ENCODE measurements around the gene BACH2.

The BACH2 gene

GRCh38 chr6:89966228-89966544, 330.5 kb downstream of the BACH2 start:
- Mint-ChIP-seq H3K4me1 (peaks cover 45% of the 10 kb centered on the region), H3K4me3 (no peak overlapping the region), H3K27me3 (no peaks in the 10 kb centered on the region), H3K9me3 (no peaks in the 10 kb centered on the region), H3K27ac (peak overlapping the region; percentile 50), H3K36me3 (peaks cover 42% of the 10 kb centered on the region)
- no peak for ATAC-seq

DNA sequence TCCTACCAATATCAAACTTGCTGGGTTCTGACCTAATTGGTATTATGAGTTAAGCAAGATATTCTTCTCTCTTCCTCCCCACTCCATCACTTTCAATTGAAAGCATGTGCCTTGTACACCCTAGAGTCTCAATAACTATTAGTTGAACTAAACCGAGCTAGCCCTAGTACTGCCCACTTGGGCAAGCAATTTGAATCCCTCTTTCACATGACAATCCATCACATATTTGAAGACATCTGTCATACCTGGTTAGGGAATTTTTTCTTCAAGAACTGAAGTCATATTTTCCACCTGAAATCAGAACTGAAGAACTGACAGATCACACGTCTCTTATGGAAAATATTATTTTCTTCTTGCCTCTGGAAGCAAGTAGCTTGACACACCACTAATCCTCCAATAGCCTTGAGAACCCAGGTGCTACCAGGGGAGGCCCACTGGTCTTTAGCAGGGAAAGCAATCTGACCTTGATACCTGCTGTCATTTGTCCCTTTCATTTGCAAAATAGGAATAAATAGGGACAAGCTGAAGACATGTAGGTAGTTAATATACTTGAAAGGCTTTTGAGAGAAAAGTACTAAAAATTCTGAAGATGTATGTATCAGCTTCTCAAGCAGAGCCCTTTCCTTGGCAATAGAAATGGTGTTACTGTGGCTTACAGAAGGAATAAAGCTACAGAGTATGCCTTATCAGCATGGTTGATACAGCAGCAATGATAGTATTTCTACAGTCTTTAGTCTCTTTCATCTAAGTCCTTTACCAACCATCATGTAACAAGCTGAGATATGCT, 331.0 kb downstream of the BACH2 start:
- no peak overlapping the region for H3K4me3 Mint-ChIP-seq
- peaks cover 45% of the 10 kb centered on the region for H3K4me1 Mint-ChIP-seq
- no peak for ATAC-seq
- H3K9me3 Mint-ChIP-seq, result no peaks in the 10 kb centered on the region
- peak overlapping the region; percentile 50 for H3K27ac Mint-ChIP-seq
- no peaks in the 10 kb centered on the region for H3K27me3 Mint-ChIP-seq
- peaks cover 44% of the 10 kb centered on the region for H3K36me3 Mint-ChIP-seq

GRCh38 chr6:89963391-89963790, 333.3 kb downstream of the BACH2 start:
- H3K4me3 Mint-ChIP-seq, result no peak overlapping the region
- no peak overlapping the region for H3K27ac Mint-ChIP-seq
- ATAC-seq, result no peak
- H3K27me3 Mint-ChIP-seq, result no peaks in the 10 kb centered on the region
- H3K9me3 Mint-ChIP-seq, result no peaks in the 10 kb centered on the region
- H3K36me3 Mint-ChIP-seq, result peaks cover 56% of the 10 kb centered on the region
- peaks cover 58% of the 10 kb centered on the region for H3K4me1 Mint-ChIP-seq

DNA sequence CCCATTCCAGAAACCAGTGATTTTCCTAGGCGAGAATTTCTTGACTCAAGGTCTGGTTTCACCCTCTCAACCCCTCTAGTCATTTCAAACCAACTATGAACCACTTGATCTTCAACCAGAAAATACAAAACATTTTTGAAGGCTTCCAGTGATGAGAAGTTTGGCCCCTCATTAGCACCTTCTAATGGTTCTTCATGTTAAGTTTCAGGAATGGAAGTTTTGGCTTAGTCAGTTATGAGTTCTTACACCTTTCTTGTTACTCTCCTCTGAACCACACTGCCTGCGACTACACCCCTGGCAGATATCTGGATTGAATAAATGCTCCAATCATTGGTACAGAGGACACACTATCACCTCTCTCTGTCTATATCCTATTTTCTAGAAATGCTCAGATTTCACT, 335.2 kb downstream of the BACH2 start:
- Mint-ChIP-seq H3K4me3 (no peak overlapping the region), H3K27me3 (no peaks in the 10 kb centered on the region), H3K4me1 (peaks cover 46% of the 10 kb centered on the region), H3K9me3 (no peaks in the 10 kb centered on the region), H3K27ac (peak overlapping the region; percentile 63), H3K36me3 (peaks cover 58% of the 10 kb centered on the region)
- ATAC-seq, result no peak

DNA sequence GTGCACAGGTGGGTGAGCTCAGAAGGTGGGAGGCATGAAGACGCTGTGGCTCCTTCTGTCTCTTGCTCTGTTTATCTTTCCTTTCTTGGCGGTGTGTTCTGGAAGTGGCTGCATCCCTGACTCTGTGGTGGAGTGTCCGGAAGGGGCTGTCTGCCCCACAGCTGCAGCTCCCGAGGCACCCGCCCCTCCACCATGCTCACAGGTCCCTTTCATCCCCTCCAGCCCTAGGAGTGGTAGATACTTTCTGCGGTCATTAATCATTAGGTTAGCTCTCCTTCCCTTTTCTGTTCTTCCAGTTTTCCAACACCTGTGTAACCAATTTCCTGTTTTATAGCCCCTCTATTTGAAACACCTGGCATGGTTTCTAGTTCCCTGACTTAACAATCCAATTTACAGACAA, 336.8 kb downstream of the BACH2 start:
- Mint-ChIP-seq H3K4me1 (peaks cover 41% of the 10 kb centered on the region), H3K4me3 (no peak overlapping the region), H3K36me3 (peaks cover 54% of the 10 kb centered on the region), H3K9me3 (no peaks in the 10 kb centered on the region), H3K27me3 (no peaks in the 10 kb centered on the region), H3K27ac (peak overlapping the region; percentile 78)
- no peak for ATAC-seq

- Mint-ChIP-seq H3K27ac (no peak overlapping the region), H3K27me3 (no peaks in the 10 kb centered on the region), H3K4me3 (no peak overlapping the region), H3K9me3 (no peaks in the 10 kb centered on the region), H3K36me3 (peaks cover 39% of the 10 kb centered on the region), H3K4me1 (peaks cover 45% of the 10 kb centered on the region)
- no peak for ATAC-seq
Observed at GRCh38 chr6:89956182-89956581, 340.5 kb downstream of the BACH2 start.

DNA sequence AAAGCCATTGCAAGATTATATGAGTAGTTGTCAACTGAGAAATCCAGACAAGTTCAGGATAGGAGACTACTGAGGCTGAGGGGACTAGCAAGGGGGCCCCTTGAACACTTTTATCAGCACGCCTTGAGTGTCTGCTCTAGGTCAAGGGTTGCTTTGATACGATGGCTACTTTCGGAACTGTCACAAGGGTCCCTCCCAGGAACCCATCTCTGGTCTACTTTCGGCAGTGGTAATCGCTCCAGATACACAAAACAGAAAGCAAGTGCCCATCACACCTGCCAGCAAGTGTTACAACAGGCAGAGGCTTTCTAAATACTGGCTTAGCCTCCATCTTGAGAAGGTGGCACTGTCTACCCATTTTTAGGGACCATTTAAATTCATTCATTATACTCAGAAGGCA, 341.3 kb downstream of the BACH2 start:
- peaks cover 43% of the 10 kb centered on the region for H3K4me1 Mint-ChIP-seq
- H3K4me3 Mint-ChIP-seq, result no peak overlapping the region
- peaks cover 41% of the 10 kb centered on the region for H3K36me3 Mint-ChIP-seq
- H3K27me3 Mint-ChIP-seq, result no peaks in the 10 kb centered on the region
- no peak overlapping the region for H3K27ac Mint-ChIP-seq
- H3K9me3 Mint-ChIP-seq, result no peaks in the 10 kb centered on the region
- ATAC-seq, result no peak

- no peaks in the 10 kb centered on the region for H3K9me3 Mint-ChIP-seq
- H3K27ac Mint-ChIP-seq, result no peak overlapping the region
- no peak for ATAC-seq
- H3K4me1 Mint-ChIP-seq, result peaks cover 37% of the 10 kb centered on the region
- no peak overlapping the region for H3K4me3 Mint-ChIP-seq
- H3K27me3 Mint-ChIP-seq, result no peaks in the 10 kb centered on the region
- peaks cover 41% of the 10 kb centered on the region for H3K36me3 Mint-ChIP-seq
Observed at GRCh38 chr6:89954721-89955148, 341.9 kb downstream of the BACH2 start.

DNA sequence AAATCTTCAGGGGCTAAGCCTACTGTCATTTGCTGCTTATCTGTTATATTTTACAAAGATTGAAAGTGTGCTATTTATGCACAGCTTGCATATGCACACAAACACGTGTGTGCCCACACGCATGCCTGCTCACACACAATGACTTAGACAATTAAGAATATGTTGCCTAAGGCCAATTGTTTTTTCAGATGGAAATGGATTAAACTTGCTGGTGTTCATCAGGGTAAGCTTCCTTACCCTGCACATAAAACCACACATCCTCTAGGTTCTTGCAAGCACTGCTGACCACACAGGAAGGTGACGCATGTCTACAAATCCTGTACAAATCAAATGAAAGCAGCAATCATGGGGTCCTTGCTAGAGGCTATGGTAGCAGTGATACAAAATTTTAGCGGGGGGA, 344.0 kb downstream of the BACH2 start:
- peaks cover 40% of the 10 kb centered on the region for H3K4me1 Mint-ChIP-seq
- no peak overlapping the region for H3K4me3 Mint-ChIP-seq
- no peaks in the 10 kb centered on the region for H3K9me3 Mint-ChIP-seq
- H3K27ac Mint-ChIP-seq, result peak overlapping the region; percentile 54
- ATAC-seq, result peak; percentile 70
- H3K36me3 Mint-ChIP-seq, result peaks cover 47% of the 10 kb centered on the region
- H3K27me3 Mint-ChIP-seq, result no peaks in the 10 kb centered on the region

GRCh38 chr6:89952105-89952671, 344.5 kb downstream of the BACH2 start:
- Mint-ChIP-seq H3K36me3 (peaks cover 48% of the 10 kb centered on the region), H3K9me3 (no peaks in the 10 kb centered on the region), H3K27me3 (no peaks in the 10 kb centered on the region), H3K27ac (peak overlapping the region; percentile 54), H3K4me3 (no peak overlapping the region), H3K4me1 (peaks cover 40% of the 10 kb centered on the region)
- ATAC-seq, result no peak

DNA sequence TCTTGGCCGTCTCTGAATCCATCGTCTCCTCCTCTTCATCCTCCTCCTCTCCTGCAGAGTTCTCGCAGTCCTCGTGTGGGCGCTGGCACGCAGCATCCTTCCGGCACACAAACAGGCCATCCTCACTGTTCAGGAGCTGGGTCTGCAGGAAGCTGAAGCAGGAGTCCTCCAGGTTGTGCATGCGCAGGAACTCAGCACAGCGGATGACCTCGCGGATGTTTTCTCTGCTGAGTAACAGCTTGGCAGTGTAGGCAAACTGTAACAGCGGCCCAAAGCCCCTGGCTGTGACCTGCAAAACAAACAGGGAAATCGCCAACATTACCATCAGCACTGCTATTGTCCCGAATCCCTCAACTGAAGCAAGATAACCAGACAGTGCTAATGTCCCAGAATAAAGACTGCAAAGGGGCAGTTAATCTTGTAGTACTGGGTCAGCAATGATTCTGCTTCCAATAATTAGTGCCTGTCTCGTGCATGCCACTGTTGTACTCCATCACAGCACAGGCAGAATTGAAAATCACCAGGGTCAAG, 345.0 kb downstream of the BACH2 start:
- Mint-ChIP-seq H3K36me3 (peaks cover 48% of the 10 kb centered on the region), H3K9me3 (no peaks in the 10 kb centered on the region), H3K27ac (peak overlapping the region; percentile 13), H3K4me3 (no peak overlapping the region), H3K4me1 (peaks cover 40% of the 10 kb centered on the region), H3K27me3 (no peaks in the 10 kb centered on the region)
- no peak for ATAC-seq

DNA sequence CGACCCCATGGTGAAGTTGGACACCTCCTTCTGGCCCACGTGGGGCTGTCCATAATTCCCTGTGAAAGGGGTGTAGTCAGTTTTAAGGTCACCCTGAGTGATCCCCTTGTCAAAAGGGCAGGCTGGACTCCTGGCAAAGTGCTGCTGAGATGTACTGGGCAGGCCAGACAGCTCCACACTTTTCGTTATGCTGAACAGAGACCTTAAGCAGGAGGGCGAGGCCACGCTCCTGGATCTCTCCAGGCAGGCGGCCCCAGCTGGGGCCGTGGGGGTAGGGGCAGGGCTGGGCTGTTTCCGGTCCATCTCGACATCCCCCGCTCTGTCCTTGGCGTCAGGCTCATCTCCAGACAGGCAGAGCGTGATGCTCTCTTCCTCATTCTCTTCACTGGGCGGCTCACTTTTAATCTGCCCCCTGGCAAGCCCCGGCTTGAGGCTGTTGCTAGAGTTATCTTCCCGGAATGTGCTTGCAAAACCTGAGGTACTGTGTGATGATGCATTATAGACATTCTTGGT, 345.7 kb downstream of the BACH2 start:
- no peak for ATAC-seq
- H3K4me3 Mint-ChIP-seq, result no peak overlapping the region
- peak overlapping the region; percentile 13 for H3K27ac Mint-ChIP-seq
- peaks cover 40% of the 10 kb centered on the region for H3K4me1 Mint-ChIP-seq
- peaks cover 3% of the 10 kb centered on the region for H3K9me3 Mint-ChIP-seq
- H3K27me3 Mint-ChIP-seq, result no peaks in the 10 kb centered on the region
- H3K36me3 Mint-ChIP-seq, result peaks cover 52% of the 10 kb centered on the region

DNA sequence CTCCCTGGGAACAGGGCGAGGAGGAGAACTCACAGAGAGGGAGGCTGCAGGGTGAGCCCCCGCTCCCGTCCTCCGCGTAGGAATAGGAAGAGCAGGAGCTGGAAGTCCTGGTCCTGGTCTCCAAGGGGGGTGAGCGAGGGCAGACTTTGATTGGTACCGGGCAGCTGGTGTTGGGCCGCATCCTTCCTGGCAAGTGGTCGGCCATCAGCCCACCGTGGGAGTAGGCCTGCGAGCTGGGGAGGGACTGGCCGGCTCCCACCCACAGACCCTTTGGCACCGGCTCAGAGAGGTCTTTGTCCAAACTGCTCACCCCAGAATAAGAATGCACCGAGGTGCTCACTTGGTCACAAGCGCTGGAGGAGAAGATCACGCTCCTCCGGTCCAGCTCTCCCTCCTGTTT, 346.2 kb downstream of the BACH2 start:
- peaks cover 3% of the 10 kb centered on the region for H3K9me3 Mint-ChIP-seq
- peaks cover 56% of the 10 kb centered on the region for H3K36me3 Mint-ChIP-seq
- no peak for ATAC-seq
- H3K27ac Mint-ChIP-seq, result no peak overlapping the region
- no peaks in the 10 kb centered on the region for H3K27me3 Mint-ChIP-seq
- peaks cover 35% of the 10 kb centered on the region for H3K4me1 Mint-ChIP-seq
- H3K4me3 Mint-ChIP-seq, result no peak overlapping the region

- Mint-ChIP-seq H3K4me1 (peaks cover 27% of the 10 kb centered on the region), H3K27ac (no peak overlapping the region), H3K36me3 (peaks cover 64% of the 10 kb centered on the region), H3K9me3 (peaks cover 3% of the 10 kb centered on the region), H3K4me3 (no peak overlapping the region), H3K27me3 (no peaks in the 10 kb centered on the region)
- no peak for ATAC-seq
Observed at GRCh38 chr6:89948876-89949275, 347.8 kb downstream of the BACH2 start.

GRCh38 chr6:89944826-89945407, 351.7 kb downstream of the BACH2 start:
- no peak overlapping the region for H3K4me3 Mint-ChIP-seq
- ATAC-seq, result no peak
- no peaks in the 10 kb centered on the region for H3K27me3 Mint-ChIP-seq
- peaks cover 48% of the 10 kb centered on the region for H3K36me3 Mint-ChIP-seq
- H3K27ac Mint-ChIP-seq, result peak overlapping the region; percentile 69
- peaks cover 31% of the 10 kb centered on the region for H3K4me1 Mint-ChIP-seq
- H3K9me3 Mint-ChIP-seq, result peaks cover 3% of the 10 kb centered on the region

All from stimulated activated memory B cell treated with anti-CD40 and anti-IgM and Interleukin-4, amounts not matched to agents 10 μg/mL and 1 μg/mL and 100 μg/mL, for 72 hours (primary cell).